ENCODE results near the gene CASP8.

CASP8 gene

GRCh38 chr2:201260302-201260800 is at the start of gene CASP8:
Gene CASP8 (plus strand): TSS chr2:201260536. CDS start chr2:201266487, 5,951 bp downstream.
- H3K27me3 Mint-ChIP-seq: no peaks in the 10 kb centered on the region
- DNase-seq: peak; percentile 67 to 78

DNA sequence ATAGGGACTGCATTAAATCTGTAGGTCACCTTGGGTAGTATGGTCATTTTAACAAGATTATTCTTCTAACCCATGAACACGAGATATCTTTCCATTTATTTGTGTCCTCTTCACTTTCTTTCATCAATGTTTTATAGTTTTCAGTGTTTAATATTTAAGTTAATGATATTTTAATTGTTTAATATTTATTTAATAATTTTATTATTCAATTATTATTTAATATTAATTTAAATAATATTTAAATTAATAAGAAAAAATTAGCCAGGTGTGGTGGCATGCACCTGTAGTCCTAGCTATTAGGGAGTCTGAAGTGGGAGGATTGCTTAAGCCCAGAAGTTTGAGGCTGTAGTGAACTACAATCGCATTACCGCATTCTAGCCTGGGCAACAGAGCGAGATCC is 44.4 kb upstream of the CASP8 start:
- Mint-ChIP-seq H3K4me1 (peaks cover 52% of the 10 kb centered on the region), H3K27ac (no peak overlapping the region), H3K4me3 (no peak overlapping the region), H3K9me3 (no peaks in the 10 kb centered on the region), H3K27me3 (no peaks in the 10 kb centered on the region)
- DNase-seq (no peak), ATAC-seq (no peak)

More at GRCh38 chr2:201260302-201260800, at the start of gene CASP8:
- no peaks in the 10 kb centered on the region for H3K9me3 Mint-ChIP-seq
- H3K4me1 Mint-ChIP-seq: peaks cover 86% of the 10 kb centered on the region
- H3K4me3 Mint-ChIP-seq: peak within 1 kb of the TSS; percentile 91 to 98
- H3K27ac Mint-ChIP-seq: peak within 1 kb of the TSS; percentile 97
- peak; percentile 55 for ATAC-seq

GRCh38 chr2:201216918-201217317 is 43.4 kb upstream of the CASP8 start:
- ATAC-seq (peak; percentile 57), DNase-seq (no peak)
- Mint-ChIP-seq H3K4me3 (no peak overlapping the region), H3K4me1 (peaks cover 55% of the 10 kb centered on the region), H3K27me3 (no peaks in the 10 kb centered on the region), H3K27ac (no peak overlapping the region), H3K9me3 (no peaks in the 10 kb centered on the region)

DNA sequence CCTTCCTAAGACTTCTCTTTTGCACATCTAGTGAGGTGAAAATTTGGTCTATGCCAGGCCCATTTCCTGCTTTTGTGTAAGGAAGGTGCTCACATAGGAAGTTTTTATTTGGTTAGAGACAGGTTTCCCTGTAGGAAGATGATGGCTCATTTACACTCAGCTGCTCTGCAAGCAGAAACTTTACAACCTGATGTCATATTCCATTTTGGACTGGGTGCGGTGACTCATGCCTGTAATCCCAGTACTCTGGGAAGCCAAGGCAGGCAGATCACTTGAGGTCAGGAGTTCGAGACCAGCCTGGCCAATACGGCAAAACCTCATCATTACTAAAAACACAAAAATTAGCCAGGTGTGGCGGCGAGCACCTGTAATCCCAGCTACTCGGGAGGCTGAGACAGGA is 41.6 kb upstream of the CASP8 start:
- DNase-seq: no peak
- H3K4me1 Mint-ChIP-seq: peaks cover 66% of the 10 kb centered on the region
- no peak for ATAC-seq

DNA sequence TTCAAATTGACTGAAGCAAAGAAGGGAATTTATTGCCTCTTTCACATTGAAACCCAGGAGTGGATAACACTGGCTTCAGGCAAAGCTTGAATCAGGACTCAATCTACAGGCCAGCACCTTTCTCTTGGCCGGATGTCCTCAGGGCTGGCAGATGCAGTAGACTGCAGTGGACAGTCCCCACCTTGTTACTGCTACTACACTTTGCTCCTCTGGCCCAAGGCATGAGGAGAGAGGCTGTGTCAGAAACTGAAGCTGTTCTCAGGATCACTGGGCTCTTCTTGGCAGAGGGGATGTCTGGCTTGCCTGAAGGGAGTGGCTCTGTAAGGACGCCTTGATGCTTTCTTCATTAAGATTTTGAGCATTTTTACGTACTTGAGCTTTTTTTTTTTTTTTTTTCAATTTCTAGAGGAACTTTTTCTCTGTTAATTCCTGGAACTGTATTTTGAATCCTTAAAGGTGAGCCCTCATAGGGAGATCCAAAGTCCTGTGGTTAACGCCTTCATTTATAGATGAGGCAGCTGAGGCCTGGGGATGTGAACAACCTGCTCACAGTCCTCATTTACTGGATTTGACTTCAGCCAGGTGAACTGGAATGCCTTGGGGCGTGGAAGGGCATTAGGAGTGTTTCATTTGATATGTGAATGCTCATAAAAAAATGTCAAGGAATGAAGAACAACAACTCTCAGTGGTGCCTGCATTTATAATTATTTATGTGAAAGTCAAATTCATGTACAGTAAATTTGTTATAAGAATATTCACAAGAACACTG is 40.8 kb upstream of the CASP8 start:
- Mint-ChIP-seq H3K4me3 (peak overlapping the region; percentile 9 to 30), H3K4me1 (peaks cover 73% of the 10 kb centered on the region), H3K27me3 (no peaks in the 10 kb centered on the region), H3K9me3 (no peaks in the 10 kb centered on the region), H3K27ac (peak overlapping the region; percentile 11 to 77)
- DNase-seq (no peak), ATAC-seq (no peak)

More for the DNA sequence above, 41.6 kb upstream of the CASP8 start:
- H3K27ac Mint-ChIP-seq: no peak overlapping the region
- H3K4me3 Mint-ChIP-seq: no peak overlapping the region
- H3K27me3 Mint-ChIP-seq: no peaks in the 10 kb centered on the region
- no peaks in the 10 kb centered on the region for H3K9me3 Mint-ChIP-seq

GRCh38 chr2:201220102-201220570 is 40.2 kb upstream of the CASP8 start:
- ATAC-seq (no peak), DNase-seq (no peak)
- Mint-ChIP-seq H3K4me3 (peak overlapping the region in 1 of 2 donors; percentile 30), H3K27me3 (no peaks in the 10 kb centered on the region), H3K27ac (peak overlapping the region; percentile 11 to 80), H3K9me3 (no peaks in the 10 kb centered on the region), H3K4me1 (peaks cover 78% of the 10 kb centered on the region)

DNA sequence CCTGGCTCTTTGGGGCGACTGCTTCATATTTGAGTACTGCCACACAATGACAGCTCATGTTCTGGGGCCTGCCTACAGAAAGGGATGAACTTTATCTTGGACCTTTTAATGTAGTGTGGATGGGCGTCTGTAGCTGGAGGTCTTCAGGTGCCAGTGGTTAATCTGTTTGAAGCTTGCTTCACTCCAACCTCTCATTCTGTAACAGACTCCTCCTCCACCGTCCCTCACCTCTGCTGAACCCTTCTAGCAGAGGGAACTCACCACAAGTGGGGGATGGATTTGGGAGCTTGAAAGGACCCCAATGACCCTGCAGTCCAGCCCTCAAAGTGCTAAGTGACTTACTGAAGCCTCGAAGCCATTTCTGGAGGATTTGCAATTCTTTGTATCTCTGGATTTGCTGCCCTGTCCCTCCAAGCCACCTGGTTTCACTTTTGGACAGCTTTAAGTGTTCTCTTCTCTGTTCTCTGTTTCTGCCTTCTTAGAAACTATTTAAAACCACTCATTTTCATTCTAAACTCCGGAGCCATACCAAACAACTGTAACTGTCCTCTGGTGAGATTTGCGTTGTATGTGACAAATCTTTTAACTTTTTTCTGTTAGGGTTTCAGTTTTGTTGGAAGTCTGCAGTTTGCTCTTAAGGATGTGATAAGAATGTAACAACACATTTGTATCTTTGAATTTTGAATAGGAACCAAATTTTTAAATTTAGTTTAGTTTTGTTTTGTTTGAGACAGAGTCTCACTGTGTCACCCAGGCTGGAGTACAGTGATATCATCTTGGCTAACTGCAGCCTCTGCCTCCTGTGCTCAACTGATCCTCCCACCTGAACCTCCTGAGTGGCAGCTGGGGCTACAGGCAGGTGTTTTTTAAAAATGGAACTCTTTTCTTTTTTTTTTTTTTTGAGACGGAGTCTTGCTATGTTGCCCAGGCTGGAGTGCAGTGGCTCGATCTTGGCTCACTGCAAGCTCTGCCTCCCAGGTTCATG is 37.0 kb upstream of the CASP8 start:
- Mint-ChIP-seq H3K27ac (peak overlapping the region; percentile 50 to 66), H3K9me3 (no peaks in the 10 kb centered on the region), H3K27me3 (no peaks in the 10 kb centered on the region), H3K4me1 (peaks cover 86% of the 10 kb centered on the region), H3K4me3 (peak overlapping the region; percentile 44)
- ATAC-seq (peak; percentile 57), DNase-seq (no peak)

- H3K4me3 Mint-ChIP-seq: peak overlapping the region; percentile 83 to 84
- H3K4me1 Mint-ChIP-seq: peaks cover 88% of the 10 kb centered on the region
- H3K27me3 Mint-ChIP-seq: no peaks in the 10 kb centered on the region
- no peak for DNase-seq
- no peak for ATAC-seq
- no peaks in the 10 kb centered on the region for H3K9me3 Mint-ChIP-seq
- H3K27ac Mint-ChIP-seq: peak overlapping the region; percentile 96 to 98
Measured at GRCh38 chr2:201228271-201228911, 31.9 kb upstream of the CASP8 start.

DNA sequence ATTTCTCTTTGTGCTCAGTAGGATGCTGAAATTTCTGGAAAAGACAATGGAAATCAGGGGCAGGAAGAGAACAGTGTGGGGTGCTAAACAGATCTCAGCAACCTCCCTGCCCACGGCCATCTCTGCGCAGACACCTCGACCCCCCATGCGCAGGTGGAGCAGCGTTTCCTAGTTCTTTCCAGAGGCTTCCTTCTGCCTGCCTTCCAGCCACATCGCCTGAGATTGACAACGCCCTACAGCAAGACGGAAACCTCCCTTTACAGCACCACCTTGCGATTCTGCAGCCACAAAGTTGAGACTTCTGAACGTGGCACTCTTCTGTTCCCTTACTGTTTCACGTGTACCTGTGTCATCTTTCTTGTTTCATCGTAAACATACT is 31.4 kb upstream of the CASP8 start:
- ATAC-seq: no peak

GRCh38 chr2:201231781-201232466 is 28.4 kb upstream of the CASP8 start:
- Mint-ChIP-seq H3K27me3 (no peaks in the 10 kb centered on the region), H3K4me1 (peaks cover 68% of the 10 kb centered on the region), H3K27ac (peak overlapping the region; percentile 75 to 93), H3K4me3 (peak overlapping the region; percentile 74 to 97), H3K9me3 (no peaks in the 10 kb centered on the region)
- DNase-seq (peak; percentile 91 to 94), ATAC-seq (peak; percentile 64)

More for the DNA sequence above, 31.4 kb upstream of the CASP8 start:
- peak overlapping the region; percentile 96 to 98 for H3K27ac Mint-ChIP-seq
- H3K4me1 Mint-ChIP-seq: peaks cover 84% of the 10 kb centered on the region
- peak overlapping the region; percentile 83 to 84 for H3K4me3 Mint-ChIP-seq
- DNase-seq: no peak
- no peaks in the 10 kb centered on the region for H3K9me3 Mint-ChIP-seq
- H3K27me3 Mint-ChIP-seq: no peaks in the 10 kb centered on the region

DNA sequence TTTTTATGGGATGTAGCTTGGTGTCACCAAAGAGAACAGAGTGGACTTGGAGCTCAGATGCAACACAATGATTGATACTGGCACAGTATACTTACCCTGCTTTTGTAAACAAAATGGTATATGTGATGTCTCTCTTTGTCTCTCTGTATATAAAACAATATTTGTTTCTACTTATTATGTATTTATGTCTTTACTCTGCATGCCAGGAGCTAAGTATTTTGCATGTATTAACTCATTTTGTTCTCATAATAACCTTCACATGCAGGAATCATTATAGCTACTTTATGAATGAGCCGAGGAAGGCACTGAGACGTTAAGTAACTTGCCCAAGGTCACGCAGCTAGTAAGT is 27.9 kb upstream of the CASP8 start:
- peaks cover 67% of the 10 kb centered on the region for H3K4me1 Mint-ChIP-seq
- H3K27ac Mint-ChIP-seq: peak overlapping the region; percentile 57 to 97
- DNase-seq (no peak), ATAC-seq (no peak)
- H3K27me3 Mint-ChIP-seq: no peaks in the 10 kb centered on the region
- H3K4me3 Mint-ChIP-seq: peak overlapping the region; percentile 74 to 97
- H3K9me3 Mint-ChIP-seq: no peaks in the 10 kb centered on the region

DNA sequence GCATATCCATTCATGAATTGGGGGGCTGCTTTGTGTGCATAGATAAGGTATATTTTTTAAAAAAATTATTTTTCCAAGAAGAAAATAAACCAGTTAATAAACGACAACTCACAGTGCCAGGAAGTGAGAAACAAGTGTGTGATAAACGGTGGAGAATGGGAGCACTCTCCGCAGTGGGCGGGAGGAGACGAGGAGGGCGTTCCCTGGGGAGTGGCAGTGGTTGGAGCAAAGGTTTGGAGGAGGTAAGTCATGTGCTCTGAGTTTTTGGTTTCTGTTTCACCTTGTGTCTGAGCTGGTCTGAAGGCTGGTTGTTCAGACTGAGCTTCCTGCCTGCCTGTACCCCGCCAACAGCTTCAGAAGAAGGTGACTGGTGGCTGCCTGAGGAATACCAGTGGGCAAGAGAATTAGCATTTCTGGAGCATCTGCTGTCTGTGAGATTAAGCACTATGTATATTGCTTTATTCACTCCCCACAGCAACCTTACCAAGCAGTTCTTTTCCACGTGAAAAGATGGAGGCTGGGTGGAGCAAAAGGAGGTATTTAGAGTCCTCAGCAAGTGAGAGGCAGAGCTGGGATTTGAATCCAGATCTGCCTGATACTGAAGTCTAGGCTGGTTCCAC is 27.0 kb upstream of the CASP8 start:
- peak; percentile 95 for ATAC-seq
- no peaks in the 10 kb centered on the region for H3K27me3 Mint-ChIP-seq
- no peaks in the 10 kb centered on the region for H3K9me3 Mint-ChIP-seq
- peak; percentile 72 to 87 for DNase-seq
- peak overlapping the region; percentile 96 to 97 for H3K27ac Mint-ChIP-seq
- peaks cover 65% of the 10 kb centered on the region for H3K4me1 Mint-ChIP-seq
- H3K4me3 Mint-ChIP-seq: peak overlapping the region; percentile 95 to 97

DNA sequence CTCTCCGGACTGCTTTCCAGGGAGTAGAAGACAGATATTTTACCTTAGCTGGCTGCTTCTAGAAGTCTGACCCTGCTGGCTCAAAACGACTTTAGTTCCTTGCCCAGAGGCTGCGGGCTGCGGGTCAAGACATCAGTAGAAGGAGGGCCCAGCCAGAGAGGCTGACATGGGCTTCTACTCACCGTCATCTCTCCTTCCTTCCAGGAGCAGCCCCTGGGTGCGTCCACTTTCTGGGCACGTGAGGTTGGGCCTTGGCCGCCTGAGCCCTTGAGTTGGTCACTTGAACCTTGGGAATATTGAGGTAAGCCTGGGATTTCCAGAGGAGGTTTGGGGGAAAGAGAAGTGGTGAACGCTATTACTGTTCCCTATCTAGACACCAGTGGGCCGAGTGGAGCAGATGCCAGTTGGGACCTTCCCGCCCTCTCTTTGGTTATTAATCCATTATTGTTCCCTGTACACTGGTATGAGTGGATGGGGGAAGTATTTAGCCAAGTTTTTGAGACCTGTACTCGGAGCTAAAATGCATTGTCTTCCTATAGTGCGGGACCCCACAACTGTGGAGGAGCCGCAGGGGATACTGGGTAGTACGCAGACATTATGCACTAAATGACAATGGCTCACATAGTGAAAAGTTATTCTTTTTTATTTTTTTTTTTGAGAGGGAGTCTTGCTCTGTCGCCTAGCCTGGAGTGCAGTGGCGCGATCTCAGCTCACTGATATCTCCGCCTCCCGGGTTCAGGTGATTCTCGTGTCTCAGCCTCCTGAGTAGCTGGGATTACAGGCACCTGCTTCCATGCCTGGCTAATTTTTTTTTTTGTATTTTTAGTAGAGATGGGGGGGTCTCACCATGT is 26.3 kb upstream of the CASP8 start:
- DNase-seq (peak in 1 of 2 donors; percentile 39), ATAC-seq (peak; percentile 42)
- H3K9me3 Mint-ChIP-seq: no peaks in the 10 kb centered on the region
- H3K27me3 Mint-ChIP-seq: no peaks in the 10 kb centered on the region
- H3K27ac Mint-ChIP-seq: peak overlapping the region; percentile 96 to 97
- peaks cover 58% of the 10 kb centered on the region for H3K4me1 Mint-ChIP-seq
- H3K4me3 Mint-ChIP-seq: peak overlapping the region; percentile 95 to 97
